ENCODE measurements around the gene EIF4E2. TPM values are rescaled to one million over a fixed set of nuclear protein-coding genes. Genes with fewer than 3 reads are reported as not detected.
A peak's percentile ranks its signal among the peaks of the same experiment; 100 is the strongest.

Gene EIF4E2
- total RNA-seq, 1 experiment from 2014 or later: 69.6 TPM

- Histone ChIP-seq H3K27me3 (ENCODE audit: insufficient read depth, low read depth) (no peaks in the 10 kb centered on the region), H3K79me2 (ENCODE audit: low read depth) (no peaks in the 10 kb centered on the region), H3K4me3 (no peak overlapping the region), H4K20me1 (ENCODE audit: insufficient read depth) (no peaks in the 10 kb centered on the region), H2AFZ (no peak overlapping the region), H3K36me3 (ENCODE audit: low read depth) (no peaks in the 10 kb centered on the region), H3K4me2 (no peak overlapping the region), H3K4me1 (replicated peaks; ENCODE audit: insufficient read depth) (peaks cover 35% of the 10 kb centered on the region), H3K9me3 (ENCODE audit: insufficient read depth, low read depth) (no peaks in the 10 kb centered on the region), H3K9me2 (ENCODE audit: insufficient read depth) (no peaks in the 10 kb centered on the region), H3F3A (ENCODE audit: insufficient read depth, low read depth) (peaks cover 26% of the 10 kb centered on the region), H3K27ac (peak overlapping the region; percentile 33; the same call in 1 of the 2 replicates)
- DNase-seq: peak; percentile 46 to 68
- intact Hi-C loops (cut with micrococcal nuclease; ENCODE audit: unreplicated experiment): no loop called here
- TF ChIP-seq EZH2 (IDR thresholded peaks at IDR 0.05; ENCODE audit: low read depth): no peak
- no peak for TF ChIP-seq CTCF (conservative IDR thresholded peaks at IDR 0.05)
- ChIA-PET POLR2A (ENCODE audit: unreplicated experiment) (interaction anchor here (0.7 to 0.9 kb wide), 2 partner anchors 142 to 293 kb away, joined by 4 to 7 read pairs; no protein-coding TSS in a partner anchor), CTCF (no interaction called here)
- no TSS peak for BruUV-seq (replicated peaks)
These were observed 38.4 kb downstream of the EIF4E2 start for GRCh38 chr2:232588680-232589585.

- Histone ChIP-seq H3K36me3 (ENCODE audit: low read depth) (no peaks in the 10 kb centered on the region), H3K27me3 (ENCODE audit: insufficient read depth, low read depth) (no peaks in the 10 kb centered on the region), H3K27ac (peak overlapping the region; percentile 69), H3K79me2 (ENCODE audit: low read depth) (no peaks in the 10 kb centered on the region), H3K9me2 (ENCODE audit: insufficient read depth) (no peaks in the 10 kb centered on the region), H2AFZ (peak overlapping the region; percentile 64), H3K4me2 (peak overlapping the region; percentile 63), H3K9me3 (ENCODE audit: insufficient read depth, low read depth) (no peaks in the 10 kb centered on the region), H3K4me3 (peak overlapping the region; percentile 20; the same call in 1 of the 2 replicates), H4K20me1 (ENCODE audit: insufficient read depth) (no peaks in the 10 kb centered on the region), H3F3A (ENCODE audit: insufficient read depth, low read depth) (peaks cover 27% of the 10 kb centered on the region), H3K4me1 (replicated peaks; ENCODE audit: insufficient read depth) (peaks cover 36% of the 10 kb centered on the region)
- TF ChIP-seq EZH2 (IDR thresholded peaks at IDR 0.05; ENCODE audit: low read depth) (no peak), CTCF (conservative IDR thresholded peaks at IDR 0.05) (peak; percentile 50; the same call in 1 of the 2 replicates)
- no TSS peak for BruUV-seq (replicated peaks)
- intact Hi-C loops (cut with micrococcal nuclease; ENCODE audit: unreplicated experiment): loop anchor here (2.0 kb wide), 1 partner anchor 42 kb away; the partner anchor contains the start of genes EIF4E2 and TIGD1
- DNase-seq: peak; percentile 59 to 95
- ChIA-PET CTCF (interaction anchor here (1.4 kb wide), 1 partner anchor 12 kb away, joined by 4 read pairs; no protein-coding TSS in a partner anchor), POLR2A (ENCODE audit: unreplicated experiment) (interaction anchor here (0.6 kb wide), 2 partner anchors 154 to 192 kb away, joined by 5 to 11 read pairs; no protein-coding TSS in a partner anchor)
These were observed 42.4 kb downstream of the EIF4E2 start for GRCh38 chr2:232592772-232593395.

- H3K4me2 ChIP-seq: peak overlapping the region; percentile 63; the same call in 1 of the 2 replicates
- peaks cover 32% of the 10 kb centered on the region for H3K4me1 ChIP-seq (replicated peaks; ENCODE audit: insufficient read depth)
- H3K9me2 ChIP-seq (ENCODE audit: insufficient read depth): no peaks in the 10 kb centered on the region
- no peaks in the 10 kb centered on the region for H3K79me2 ChIP-seq (ENCODE audit: low read depth)
- peaks cover 27% of the 10 kb centered on the region for H3F3A ChIP-seq (ENCODE audit: insufficient read depth, low read depth)
- ChIA-PET CTCF (no interaction called here), POLR2A (ENCODE audit: unreplicated experiment) (no interaction called here)
- H2AFZ ChIP-seq: no peak overlapping the region
- intact Hi-C loops (cut with micrococcal nuclease; ENCODE audit: unreplicated experiment): loop anchor here (2.0 kb wide), 1 partner anchor 43 kb away; the partner anchor contains the start of genes EIF4E2 and TIGD1
- no peaks in the 10 kb centered on the region for H3K9me3 ChIP-seq (ENCODE audit: insufficient read depth, low read depth)
- no peaks in the 10 kb centered on the region for H3K27me3 ChIP-seq (ENCODE audit: insufficient read depth, low read depth)
- no peaks in the 10 kb centered on the region for H4K20me1 ChIP-seq (ENCODE audit: insufficient read depth)
- peak overlapping the region; percentile 69; the same call in 1 of the 2 replicates for H3K27ac ChIP-seq
- H3K36me3 ChIP-seq (ENCODE audit: low read depth): no peaks in the 10 kb centered on the region
- no peak for DNase-seq
- H3K4me3 ChIP-seq: no peak overlapping the region
- TF ChIP-seq EZH2 (IDR thresholded peaks at IDR 0.05; ENCODE audit: low read depth) (no peak), CTCF (conservative IDR thresholded peaks at IDR 0.05) (no peak)
- BruUV-seq (replicated peaks): TSS peak; percentile 72
These were observed 43.5 kb downstream of the EIF4E2 start for GRCh38 chr2:232593982-232594381.

Data from PC-9 (cell line).